Dedifferentiated amniotic fluid mesenchymal stem cell (primary cell): ENCODE data around the gene MAP7.
"Not testable (repeated sequence)": the region's sequence is repeated elsewhere in the genome, so short reads cannot be mapped to it uniquely, and the experiment has no call there.

ENCODE experiments used
- DNase-seq: peaks from one replicate; pipeline ENCODE4 v3.0.0-alpha.2; 2016; ENCODE audit errors: extremely low spot score

The MAP7 gene

GRCh38 chr6:136424901-136425300, 125.3 kb downstream of the MAP7 start:
- no peak for DNase-seq

GRCh38 chr6:136424450-136424849, 125.8 kb downstream of the MAP7 start:
- DNase-seq: no peak

GRCh38 chr6:136421537-136422158, 128.6 kb downstream of the MAP7 start:
- no peak for DNase-seq

- no peak for DNase-seq
Observed at GRCh38 chr6:136420853-136421252, 129.4 kb downstream of the MAP7 start.

GRCh38 chr6:136415351-136416007, 134.7 kb downstream of the MAP7 start:
- no peak for DNase-seq

- no peak for DNase-seq
Observed at GRCh38 chr6:136412410-136412809, 137.8 kb downstream of the MAP7 start.

GRCh38 chr6:136411453-136412354, 138.5 kb downstream of the MAP7 start:
- no peak for DNase-seq

GRCh38 chr6:136411025-136411325, 139.2 kb downstream of the MAP7 start:
- DNase-seq: no peak

- peak; percentile 26 for DNase-seq
Observed at GRCh38 chr6:136410201-136411024, 139.8 kb downstream of the MAP7 start.

- DNase-seq: no peak
Observed at GRCh38 chr6:136409597-136409996, 140.6 kb downstream of the MAP7 start.

GRCh38 chr6:136408204-136408603, 142.0 kb downstream of the MAP7 start:
- no peak for DNase-seq

- DNase-seq: no peak
Observed at GRCh38 chr6:136405420-136406029, 144.7 kb downstream of the MAP7 start.

GRCh38 chr6:136404627-136405419, 145.4 kb downstream of the MAP7 start:
- DNase-seq: no peak

GRCh38 chr6:136404007-136404406, 146.2 kb downstream of the MAP7 start:
- DNase-seq: no peak

- DNase-seq: peak; percentile 68
Observed at GRCh38 chr6:136403110-136403980, 146.9 kb downstream of the MAP7 start.

GRCh38 chr6:136401749-136402148, 148.5 kb downstream of the MAP7 start:
- no peak for DNase-seq

GRCh38 chr6:136401236-136401635, 149.0 kb downstream of the MAP7 start:
- not testable (repeated sequence) for DNase-seq

- no peak for DNase-seq
Observed at GRCh38 chr6:136398453-136398852, 151.8 kb downstream of the MAP7 start.

- no peak for DNase-seq
Observed at GRCh38 chr6:136396908-136397307, 153.3 kb downstream of the MAP7 start.

GRCh38 chr6:136390959-136391358, 159.3 kb downstream of the MAP7 start:
- DNase-seq: not testable (repeated sequence)
